Neural progenitor cell (in vitro differentiated cells): Measurements from ENCODE around the gene PARP4.

Experiments
- EZH2 ChIP-seq: fragments of 200-600 bp; sonication (generic); IDR thresholded peaks from 2 replicates; pipeline ENCODE4 v1.6.1; 2017; ENCODE audit warnings: antibody characterized with exemption, mild to moderate bottlenecking, moderate library complexity
- EZH2phosphoT487 ChIP-seq: fragments of 200-600 bp; sonication (generic); IDR thresholded peaks from 2 replicates; pipeline ENCODE4 v1.6.1; 2017; ENCODE audit warnings: antibody characterized with exemption
- TF ChIP-seq, protein P1 (sequence below): fragments of 200-600 bp; sonication (generic); IDR thresholded peaks from 2 replicates; pipeline ENCODE4 v1.5.1; 2017; ENCODE audit warnings: antibody characterized with exemption, mild to moderate bottlenecking

DNA sequence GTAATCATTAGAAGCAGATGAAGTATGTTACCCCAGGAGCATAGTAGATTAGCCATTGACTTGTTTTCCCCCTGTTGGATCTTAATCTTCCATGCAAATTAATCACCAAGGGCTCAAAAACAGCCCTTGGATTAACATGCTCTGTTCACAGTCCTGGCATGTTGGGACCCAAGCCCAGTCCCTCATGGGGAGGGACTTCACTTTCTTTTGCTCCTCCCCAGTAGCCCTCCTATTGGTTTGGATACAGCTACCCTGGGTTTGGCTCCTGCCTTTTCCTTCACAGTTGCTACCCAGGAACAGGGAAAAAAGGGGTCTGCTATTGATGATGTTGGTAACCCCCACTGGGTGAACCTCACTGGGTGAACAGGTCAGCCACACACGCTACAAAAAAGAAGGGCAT, 16.9 kb upstream of the PARP4 start:
- TF ChIP-seq, protein P1, sequence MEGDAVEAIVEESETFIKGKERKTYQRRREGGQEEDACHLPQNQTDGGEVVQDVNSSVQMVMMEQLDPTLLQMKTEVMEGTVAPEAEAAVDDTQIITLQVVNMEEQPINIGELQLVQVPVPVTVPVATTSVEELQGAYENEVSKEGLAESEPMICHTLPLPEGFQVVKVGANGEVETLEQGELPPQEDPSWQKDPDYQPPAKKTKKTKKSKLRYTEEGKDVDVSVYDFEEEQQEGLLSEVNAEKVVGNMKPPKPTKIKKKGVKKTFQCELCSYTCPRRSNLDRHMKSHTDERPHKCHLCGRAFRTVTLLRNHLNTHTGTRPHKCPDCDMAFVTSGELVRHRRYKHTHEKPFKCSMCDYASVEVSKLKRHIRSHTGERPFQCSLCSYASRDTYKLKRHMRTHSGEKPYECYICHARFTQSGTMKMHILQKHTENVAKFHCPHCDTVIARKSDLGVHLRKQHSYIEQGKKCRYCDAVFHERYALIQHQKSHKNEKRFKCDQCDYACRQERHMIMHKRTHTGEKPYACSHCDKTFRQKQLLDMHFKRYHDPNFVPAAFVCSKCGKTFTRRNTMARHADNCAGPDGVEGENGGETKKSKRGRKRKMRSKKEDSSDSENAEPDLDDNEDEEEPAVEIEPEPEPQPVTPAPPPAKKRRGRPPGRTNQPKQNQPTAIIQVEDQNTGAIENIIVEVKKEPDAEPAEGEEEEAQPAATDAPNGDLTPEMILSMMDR: no peak
- TF ChIP-seq EZH2: no peak
- TF ChIP-seq EZH2phosphoT487: no peak
